T-helper 1 cell treated with Interleukin-12 subunit alpha and Interleukin-12 subunit beta and Interleukin-4 antibody, amounts not matched to agents 30 μg/mL and 1 μg/mL, for 36 hours (primary cell): ENCODE measurements around the gene HSPB8.
"Not testable (repeated sequence)": the region's sequence is repeated elsewhere in the genome, so short reads cannot be mapped to it uniquely, and the experiment has no call there.

Source experiments
- H3K27ac Mint-ChIP-seq: one replicate; pipeline ENCODE4 v1.8.0; 2021; ENCODE audit warnings: mild to moderate bottlenecking, mixed read lengths
- H3K27me3 Mint-ChIP-seq: one replicate; pipeline ENCODE4 v1.8.0; 2021; ENCODE audit warnings: low read depth, mixed read lengths
- H3K36me3 Mint-ChIP-seq: one replicate; pipeline ENCODE4 v1.8.0; 2021; ENCODE audit warnings: low read depth, mixed read lengths
- H3K4me1 Mint-ChIP-seq: one replicate; pipeline ENCODE4 v1.8.0; 2021; ENCODE audit warnings: low read depth, mixed read lengths
- H3K4me3 Mint-ChIP-seq: one replicate; pipeline ENCODE4 v1.8.0; 2021; ENCODE audit warnings: mild to moderate bottlenecking, moderate library complexity, mixed read lengths
- H3K9me3 Mint-ChIP-seq: one replicate; pipeline ENCODE4 v1.8.0; 2021; ENCODE audit warnings: mixed read lengths

HSPB8 gene

GRCh38 chr12:119206348-119207062 lies 27.8 kb downstream of the HSPB8 start:
- no peak overlapping the region for H3K27ac Mint-ChIP-seq
- no peaks in the 10 kb centered on the region for H3K36me3 Mint-ChIP-seq

GRCh38 chr12:119207063-119207560 lies 28.4 kb downstream of the HSPB8 start:
- H3K4me1 Mint-ChIP-seq = no peaks in the 10 kb centered on the region
- H3K27ac Mint-ChIP-seq = no peak overlapping the region

More at GRCh38 chr12:119206348-119207062, 27.8 kb downstream of the HSPB8 start:
- no peaks in the 10 kb centered on the region for H3K4me1 Mint-ChIP-seq
- no peaks in the 10 kb centered on the region for H3K27me3 Mint-ChIP-seq
- no peak overlapping the region for H3K4me3 Mint-ChIP-seq
- no peaks in the 10 kb centered on the region for H3K9me3 Mint-ChIP-seq

GRCh38 chr12:119208626-119209061 lies 29.9 kb downstream of the HSPB8 start:
- Mint-ChIP-seq H3K27me3 (no peaks in the 10 kb centered on the region), H3K36me3 (no peaks in the 10 kb centered on the region), H3K4me3 (no peak overlapping the region), H3K27ac (no peak overlapping the region), H3K4me1 (no peaks in the 10 kb centered on the region), H3K9me3 (no peaks in the 10 kb centered on the region)

More at GRCh38 chr12:119207063-119207560, 28.4 kb downstream of the HSPB8 start:
- H3K36me3 Mint-ChIP-seq = no peaks in the 10 kb centered on the region
- H3K27me3 Mint-ChIP-seq = no peaks in the 10 kb centered on the region
- H3K4me3 Mint-ChIP-seq = no peak overlapping the region
- no peaks in the 10 kb centered on the region for H3K9me3 Mint-ChIP-seq

GRCh38 chr12:119211884-119212283 lies 33.2 kb downstream of the HSPB8 start:
- Mint-ChIP-seq H3K36me3 (no peaks in the 10 kb centered on the region), H3K27ac (no peak overlapping the region), H3K27me3 (no peaks in the 10 kb centered on the region), H3K4me1 (no peaks in the 10 kb centered on the region), H3K9me3 (no peaks in the 10 kb centered on the region), H3K4me3 (no peak overlapping the region)

GRCh38 chr12:119216084-119216483 lies 37.4 kb downstream of the HSPB8 start:
- H3K4me3 Mint-ChIP-seq = no peak overlapping the region
- H3K27ac Mint-ChIP-seq = no peak overlapping the region
- no peaks in the 10 kb centered on the region for H3K27me3 Mint-ChIP-seq
- H3K4me1 Mint-ChIP-seq = no peaks in the 10 kb centered on the region
- H3K36me3 Mint-ChIP-seq = no peaks in the 10 kb centered on the region
- H3K9me3 Mint-ChIP-seq = no peaks in the 10 kb centered on the region

- H3K4me3 Mint-ChIP-seq, H3K36me3 Mint-ChIP-seq, H3K9me3 Mint-ChIP-seq: not testable (repeated sequence)
Observed at GRCh38 chr12:119218875-119219274, 40.1 kb downstream of the HSPB8 start.

GRCh38 chr12:119222222-119222951 lies 43.7 kb downstream of the HSPB8 start:
- Mint-ChIP-seq H3K27me3 (no peaks in the 10 kb centered on the region), H3K27ac (no peak overlapping the region), H3K9me3 (no peaks in the 10 kb centered on the region), H3K4me3 (no peak overlapping the region), H3K4me1 (no peaks in the 10 kb centered on the region), H3K36me3 (no peaks in the 10 kb centered on the region)

More at GRCh38 chr12:119218875-119219274, 40.1 kb downstream of the HSPB8 start:
- H3K4me1 Mint-ChIP-seq, H3K27ac Mint-ChIP-seq, H3K27me3 Mint-ChIP-seq: not testable (repeated sequence)

GRCh38 chr12:119225454-119225853 lies 46.7 kb downstream of the HSPB8 start:
- Mint-ChIP-seq H3K27ac (no peak overlapping the region), H3K36me3 (no peaks in the 10 kb centered on the region), H3K9me3 (no peaks in the 10 kb centered on the region), H3K4me1 (no peaks in the 10 kb centered on the region), H3K4me3 (no peak overlapping the region), H3K27me3 (no peaks in the 10 kb centered on the region)

- Mint-ChIP-seq H3K4me1 (no peaks in the 10 kb centered on the region), H3K27me3 (no peaks in the 10 kb centered on the region), H3K9me3 (no peaks in the 10 kb centered on the region), H3K27ac (no peak overlapping the region), H3K4me3 (no peak overlapping the region), H3K36me3 (no peaks in the 10 kb centered on the region)
Observed at GRCh38 chr12:119227292-119227691, 48.6 kb downstream of the HSPB8 start.

GRCh38 chr12:119229205-119229604 lies 50.5 kb downstream of the HSPB8 start:
- no peak overlapping the region for H3K4me3 Mint-ChIP-seq

GRCh38 chr12:119229837-119230236 lies 51.1 kb downstream of the HSPB8 start:
- Mint-ChIP-seq H3K4me1 (no peaks in the 10 kb centered on the region), H3K4me3 (no peak overlapping the region), H3K27me3 (no peaks in the 10 kb centered on the region), H3K9me3 (no peaks in the 10 kb centered on the region), H3K36me3 (no peaks in the 10 kb centered on the region), H3K27ac (no peak overlapping the region)

More at GRCh38 chr12:119229205-119229604, 50.5 kb downstream of the HSPB8 start:
- H3K36me3 Mint-ChIP-seq = no peaks in the 10 kb centered on the region
- no peaks in the 10 kb centered on the region for H3K9me3 Mint-ChIP-seq
- H3K27ac Mint-ChIP-seq = peak overlapping the region; percentile 13
- no peaks in the 10 kb centered on the region for H3K27me3 Mint-ChIP-seq
- H3K4me1 Mint-ChIP-seq = no peaks in the 10 kb centered on the region

GRCh38 chr12:119230807-119231206 lies 52.1 kb downstream of the HSPB8 start:
- no peak overlapping the region for H3K27ac Mint-ChIP-seq
- H3K9me3 Mint-ChIP-seq = no peaks in the 10 kb centered on the region
- H3K27me3 Mint-ChIP-seq = no peaks in the 10 kb centered on the region
- H3K36me3 Mint-ChIP-seq = no peaks in the 10 kb centered on the region
- no peaks in the 10 kb centered on the region for H3K4me1 Mint-ChIP-seq
- no peak overlapping the region for H3K4me3 Mint-ChIP-seq

- H3K27ac Mint-ChIP-seq = no peak overlapping the region
Observed at GRCh38 chr12:119231774-119232173, 53.0 kb downstream of the HSPB8 start.

GRCh38 chr12:119235197-119235751 lies 56.5 kb downstream of the HSPB8 start:
- Mint-ChIP-seq H3K4me3 (no peak overlapping the region), H3K27ac (no peak overlapping the region), H3K36me3 (no peaks in the 10 kb centered on the region), H3K27me3 (no peaks in the 10 kb centered on the region), H3K9me3 (peaks cover 5% of the 10 kb centered on the region), H3K4me1 (no peaks in the 10 kb centered on the region)

More at GRCh38 chr12:119231774-119232173, 53.0 kb downstream of the HSPB8 start:
- no peaks in the 10 kb centered on the region for H3K9me3 Mint-ChIP-seq
- H3K36me3 Mint-ChIP-seq = no peaks in the 10 kb centered on the region
- no peaks in the 10 kb centered on the region for H3K4me1 Mint-ChIP-seq
- H3K27me3 Mint-ChIP-seq = no peaks in the 10 kb centered on the region
- no peak overlapping the region for H3K4me3 Mint-ChIP-seq

- no peak overlapping the region for H3K4me3 Mint-ChIP-seq
- H3K36me3 Mint-ChIP-seq = no peaks in the 10 kb centered on the region
Observed at GRCh38 chr12:119236372-119236771, 57.6 kb downstream of the HSPB8 start.

More at GRCh38 chr12:119236372-119236771, 57.6 kb downstream of the HSPB8 start:
- Mint-ChIP-seq H3K27ac (no peak overlapping the region), H3K4me1 (no peaks in the 10 kb centered on the region), H3K9me3 (peaks cover 8% of the 10 kb centered on the region), H3K27me3 (no peaks in the 10 kb centered on the region)
